ENCODE results near the gene SLC6A7.

DNA sequence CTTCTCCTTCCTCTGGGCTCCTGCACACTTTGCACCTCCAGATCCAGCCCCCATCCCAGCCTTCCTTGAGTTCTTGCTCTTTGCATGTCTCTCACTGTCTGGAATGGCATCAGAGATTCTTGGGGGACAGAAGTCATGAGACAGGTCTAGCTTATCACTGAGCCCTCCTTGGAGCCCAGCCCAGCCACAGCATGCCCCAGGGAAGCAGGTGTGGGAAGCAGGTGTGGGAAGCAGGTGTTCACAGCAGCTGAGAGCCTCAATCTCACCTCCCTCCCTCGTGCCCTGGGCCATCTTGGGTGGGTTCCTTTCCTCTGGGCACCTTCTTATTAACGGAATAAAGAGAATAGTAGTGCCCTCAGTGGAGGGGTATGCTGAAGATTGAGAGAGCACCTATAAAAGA lies 27.2 kb downstream of the SLC6A7 start:
- TF ChIP-seq, protein P1, sequence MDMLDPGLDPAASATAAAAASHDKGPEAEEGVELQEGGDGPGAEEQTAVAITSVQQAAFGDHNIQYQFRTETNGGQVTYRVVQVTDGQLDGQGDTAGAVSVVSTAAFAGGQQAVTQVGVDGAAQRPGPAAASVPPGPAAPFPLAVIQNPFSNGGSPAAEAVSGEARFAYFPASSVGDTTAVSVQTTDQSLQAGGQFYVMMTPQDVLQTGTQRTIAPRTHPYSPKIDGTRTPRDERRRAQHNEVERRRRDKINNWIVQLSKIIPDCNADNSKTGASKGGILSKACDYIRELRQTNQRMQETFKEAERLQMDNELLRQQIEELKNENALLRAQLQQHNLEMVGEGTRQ (CRISPR knock-in tag; IDR thresholded peaks at IDR 0.05), result no peak
- TF ChIP-seq CREB1 (CRISPR knock-in tag; IDR thresholded peaks at IDR 0.05) (no peak), TEAD4 (CRISPR knock-in tag; IDR thresholded peaks at IDR 0.05) (no peak), RORB (CRISPR knock-in tag; IDR thresholded peaks at IDR 0.05) (no peak), MXD4 (CRISPR knock-in tag; IDR thresholded peaks at IDR 0.05; ENCODE audit: borderline replicate concordance) (no peak), ZBTB21 (CRISPR knock-in tag; IDR thresholded peaks at IDR 0.05; ENCODE audit: borderline replicate concordance) (no peak)
- TF ChIP-seq, protein P2, sequence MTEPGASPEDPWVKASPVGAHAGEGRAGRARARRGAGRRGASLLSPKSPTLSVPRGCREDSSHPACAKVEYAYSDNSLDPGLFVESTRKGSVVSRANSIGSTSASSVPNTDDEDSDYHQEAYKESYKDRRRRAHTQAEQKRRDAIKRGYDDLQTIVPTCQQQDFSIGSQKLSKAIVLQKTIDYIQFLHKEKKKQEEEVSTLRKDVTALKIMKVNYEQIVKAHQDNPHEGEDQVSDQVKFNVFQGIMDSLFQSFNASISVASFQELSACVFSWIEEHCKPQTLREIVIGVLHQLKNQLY (CRISPR knock-in tag; IDR thresholded peaks at IDR 0.05), result no peak
- TF ChIP-seq, protein P3, sequence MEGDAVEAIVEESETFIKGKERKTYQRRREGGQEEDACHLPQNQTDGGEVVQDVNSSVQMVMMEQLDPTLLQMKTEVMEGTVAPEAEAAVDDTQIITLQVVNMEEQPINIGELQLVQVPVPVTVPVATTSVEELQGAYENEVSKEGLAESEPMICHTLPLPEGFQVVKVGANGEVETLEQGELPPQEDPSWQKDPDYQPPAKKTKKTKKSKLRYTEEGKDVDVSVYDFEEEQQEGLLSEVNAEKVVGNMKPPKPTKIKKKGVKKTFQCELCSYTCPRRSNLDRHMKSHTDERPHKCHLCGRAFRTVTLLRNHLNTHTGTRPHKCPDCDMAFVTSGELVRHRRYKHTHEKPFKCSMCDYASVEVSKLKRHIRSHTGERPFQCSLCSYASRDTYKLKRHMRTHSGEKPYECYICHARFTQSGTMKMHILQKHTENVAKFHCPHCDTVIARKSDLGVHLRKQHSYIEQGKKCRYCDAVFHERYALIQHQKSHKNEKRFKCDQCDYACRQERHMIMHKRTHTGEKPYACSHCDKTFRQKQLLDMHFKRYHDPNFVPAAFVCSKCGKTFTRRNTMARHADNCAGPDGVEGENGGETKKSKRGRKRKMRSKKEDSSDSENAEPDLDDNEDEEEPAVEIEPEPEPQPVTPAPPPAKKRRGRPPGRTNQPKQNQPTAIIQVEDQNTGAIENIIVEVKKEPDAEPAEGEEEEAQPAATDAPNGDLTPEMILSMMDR (IDR thresholded peaks at IDR 0.05), result no peak
- TF ChIP-seq, protein P4, sequence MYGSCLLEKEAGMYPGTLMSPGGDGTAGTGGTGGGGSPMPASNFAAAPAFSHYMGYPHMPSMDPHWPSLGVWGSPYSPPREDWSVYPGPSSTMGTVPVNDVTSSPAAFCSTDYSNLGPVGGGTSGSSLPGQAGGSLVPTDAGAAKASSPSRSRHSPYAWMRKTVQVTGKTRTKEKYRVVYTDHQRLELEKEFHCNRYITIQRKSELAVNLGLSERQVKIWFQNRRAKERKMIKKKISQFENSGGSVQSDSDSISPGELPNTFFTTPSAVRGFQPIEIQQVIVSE (CRISPR knock-in tag; IDR thresholded peaks at IDR 0.05; ENCODE audit: borderline replicate concordance), result no peak

Data from WTC11 (cell line).